Ishikawa (cell line): ENCODE measurements around the gene CCDC149.
A peak's percentile ranks its signal among the peaks of the same experiment; 100 is the strongest.

Source experiments
- CEBPB ChIP-seq: IDR thresholded peaks from 2 replicates; pipeline ENCODE4 v1.6.1; 2012
- CREB1 ChIP-seq: IDR thresholded peaks from 2 replicates; pipeline ENCODE4 v1.6.1; 2012; ENCODE audit warnings: low read depth
- EGR1 ChIP-seq: IDR thresholded peaks from 2 replicates; pipeline ENCODE4 v1.6.1; 2012
- EP300 ChIP-seq: IDR thresholded peaks from 2 replicates; pipeline ENCODE4 v1.6.1; 2012; ENCODE audit warnings: borderline replicate concordance
- FOXM1 ChIP-seq: IDR thresholded peaks from 2 replicates; pipeline ENCODE4 v1.6.1; 2012; ENCODE audit warnings: low read depth, borderline replicate concordance
- MAX ChIP-seq: IDR thresholded peaks from 2 replicates; pipeline ENCODE4 v1.6.1; 2012
- NFIC ChIP-seq: IDR thresholded peaks from 2 replicates; pipeline ENCODE4 v1.6.1; 2012
- RAD21 ChIP-seq: IDR thresholded peaks from 2 replicates; pipeline ENCODE4 v1.6.1; 2012; ENCODE audit warnings: low read depth
- REST ChIP-seq: IDR thresholded peaks from 2 replicates; pipeline ENCODE4 v1.6.1; 2012; ENCODE audit warnings: low read depth, mild to moderate bottlenecking
- TAF1 ChIP-seq: IDR thresholded peaks from 2 replicates; pipeline ENCODE4 v1.6.1; 2012; ENCODE audit warnings: low read depth, mild to moderate bottlenecking
- TCF12 ChIP-seq: IDR thresholded peaks from 2 replicates; pipeline ENCODE4 v1.6.1; 2012; ENCODE audit warnings: low read depth
- TEAD4 ChIP-seq: IDR thresholded peaks from 2 replicates; pipeline ENCODE4 v1.6.1; 2012
- USF1 ChIP-seq: IDR thresholded peaks from 2 replicates; pipeline ENCODE4 v1.6.1; 2012
- YY1 ChIP-seq: IDR thresholded peaks from 2 replicates; pipeline ENCODE4 v1.6.1; 2012; ENCODE audit warnings: low read depth
- ZBTB7A ChIP-seq: IDR thresholded peaks from 2 replicates; pipeline ENCODE4 v1.6.1; 2012; ENCODE audit warnings: low read depth

Gene CCDC149

GRCh38 chr4:24796620-24797019, 116.2 kb downstream of the CCDC149 start:
- TF ChIP-seq CREB1 (no peak), NFIC (no peak), USF1 (no peak), EP300 (no peak), ZBTB7A (no peak), TAF1 (no peak), TEAD4 (no peak), REST (no peak), CEBPB (no peak), MAX (no peak), YY1 (no peak), TCF12 (no peak), EGR1 (no peak), FOXM1 (no peak), RAD21 (no peak)

- TF ChIP-seq TEAD4: no peak
- TF ChIP-seq EGR1: no peak
- TF ChIP-seq FOXM1: no peak
- no peak for TF ChIP-seq TCF12
- TF ChIP-seq NFIC: no peak
- no peak for TF ChIP-seq EP300
- TF ChIP-seq MAX: no peak
- TF ChIP-seq CREB1: no peak
- TF ChIP-seq CEBPB: no peak
- no peak for TF ChIP-seq RAD21
- no peak for TF ChIP-seq YY1
- TF ChIP-seq TAF1: no peak
- no peak for TF ChIP-seq USF1
- TF ChIP-seq ZBTB7A: no peak
- no peak for TF ChIP-seq REST
These were observed 117.0 kb downstream of the CCDC149 start for GRCh38 chr4:24795666-24796381.

GRCh38 chr4:24794916-24795665, 117.8 kb downstream of the CCDC149 start, which contains the start of gene SOD3:
TSS of gene SOD3 (plus strand) at chr4:24795573. CDS start at chr4:24799522, 3,949 bp downstream.
- TF ChIP-seq NFIC (peak; percentile 48; the same call in 1 of the 2 replicates), USF1 (no peak)

GRCh38 chr4:24794480-24794879, 118.4 kb downstream of the CCDC149 start:
- no peak for TF ChIP-seq NFIC
- TF ChIP-seq ZBTB7A: no peak

- TF ChIP-seq YY1: no peak
- no peak for TF ChIP-seq TCF12
These were observed 118.8 kb downstream of the CCDC149 start for GRCh38 chr4:24794051-24794450.
